Peyer's patch (tissue), 4 donors: Measurements from ENCODE around the gene WHRN. TPM values are rescaled to one million over a fixed set of nuclear protein-coding genes. Genes with fewer than 3 reads are reported as not detected.

Experiments used
- DNase-seq, 3 donors: peaks; one replicate each; pipeline ENCODE4 v3.0.0-alpha.2; 2017 to 2019
- H3K27ac ChIP-seq, 4 donors: fragments of 200-600 bp; sonication (generic); one replicate each; pipeline ENCODE4 v1.5.1; 2016 to 2019
- H3K27me3 ChIP-seq, 2 donors: fragments of 200-600 bp; sonication (generic); one replicate each; pipeline ENCODE4 v1.5.1; 2019
- H3K36me3 ChIP-seq, 3 donors: fragments of 200-600 bp; sonication (generic); one replicate each; pipeline ENCODE4 v1.5.1; 2016 to 2019
- H3K4me1 ChIP-seq, 4 donors: fragments of 200-600 bp; sonication (generic); one replicate each; pipeline ENCODE4 v1.5.1; 2016 to 2019
- H3K4me3 ChIP-seq, 4 donors: fragments of 200-600 bp; sonication (generic); 1 replicate in 3 of 4; 2 replicates in 1 of 4; pipeline ENCODE4 v1.5.1; 2016 to 2019; ENCODE audit warnings: mild to moderate bottlenecking in 1 of 4
- H3K9me3 ChIP-seq, 4 donors: fragments of 200-600 bp; sonication (generic); one replicate each; pipeline ENCODE4 v1.5.1; 2016 to 2019; ENCODE audit warnings: mild to moderate bottlenecking in 1 of 4
- CTCF ChIP-seq, 6 experiments: fragments of 450-650 bp in 4 of 6; fragments of 200-600 bp in 2 of 6; sonication (generic) in 1 of 6; IDR thresholded peaks; one replicate each; pipeline ENCODE4 v1.5.1; 2017 to 2019; ENCODE audit warnings: antibody characterized with exemption in 6 of 6, mild to moderate bottlenecking in 3 of 6, moderate library complexity in 1 of 6
- POLR2A ChIP-seq, 2 donors: fragments of 450-650 bp; IDR thresholded peaks; one replicate each; pipeline ENCODE4 v1.5.1; 2017; ENCODE audit warnings: antibody characterized with exemption in 2 of 2, mild to moderate bottlenecking in 2 of 2, moderate library complexity in 2 of 2
- total RNA-seq, 4 donors: library from RNA; depleted of rRNA; stranded (reverse); fragments of >200 nt; gene quantifications; one replicate each; pipeline ENCODE4 v1.1.0, GENCODE V29; 2016

WHRN gene
- total RNA-seq, 4 donors from 2014 or later, result 10.7 to 35.5 (median 15.3) TPM

GRCh38 chr9:114493521-114494184, 11.6 kb downstream of the WHRN start:
- no peak overlapping the region for H3K27ac ChIP-seq
- H3K9me3 ChIP-seq, result no peaks in the 10 kb centered on the region
- DNase-seq, result no peak
- TF ChIP-seq POLR2A (IDR thresholded peaks at IDR 0.05), result no peak
- TF ChIP-seq CTCF (IDR thresholded peaks at IDR 0.05), result no peak
- H3K4me3 ChIP-seq, result no peak overlapping the region
- no peaks in the 10 kb centered on the region for H3K36me3 ChIP-seq
- no peaks in the 10 kb centered on the region for H3K27me3 ChIP-seq
- H3K4me1 ChIP-seq, result no peaks in the 10 kb centered on the region

- H3K27me3 ChIP-seq, result no peaks in the 10 kb centered on the region
- no peaks in the 10 kb centered on the region for H3K4me1 ChIP-seq
- no peak overlapping the region for H3K4me3 ChIP-seq
- no peak overlapping the region for H3K27ac ChIP-seq
- DNase-seq, result no peak
- H3K9me3 ChIP-seq, result no peaks in the 10 kb centered on the region
- TF ChIP-seq CTCF (IDR thresholded peaks at IDR 0.05), result no peak
- TF ChIP-seq POLR2A (IDR thresholded peaks at IDR 0.05), result no peak
- H3K36me3 ChIP-seq, result no peaks in the 10 kb centered on the region
These were observed 12.3 kb downstream of the WHRN start for GRCh38 chr9:114492991-114493390.

GRCh38 chr9:114491430-114492003, 13.8 kb downstream of the WHRN start:
- no peaks in the 10 kb centered on the region for H3K9me3 ChIP-seq
- no peaks in the 10 kb centered on the region for H3K27me3 ChIP-seq
- no peak overlapping the region for H3K4me3 ChIP-seq
- no peak for DNase-seq
- H3K36me3 ChIP-seq, result no peaks in the 10 kb centered on the region
- H3K27ac ChIP-seq, result no peak overlapping the region
- TF ChIP-seq POLR2A (IDR thresholded peaks at IDR 0.05) (no peak), CTCF (IDR thresholded peaks at IDR 0.05) (no peak)
- H3K4me1 ChIP-seq, result no peaks in the 10 kb centered on the region

GRCh38 chr9:114489928-114490327, 15.3 kb downstream of the WHRN start:
- no peak for TF ChIP-seq POLR2A (IDR thresholded peaks at IDR 0.05)
- Histone ChIP-seq H3K9me3 (no peaks in the 10 kb centered on the region), H3K36me3 (no peaks in the 10 kb centered on the region), H3K27ac (no peak overlapping the region), H3K27me3 (no peaks in the 10 kb centered on the region), H3K4me3 (no peak overlapping the region), H3K4me1 (peaks cover 0 to 6% (median 0%) of the 10 kb centered on the region in 4 donors)
- no peak for DNase-seq

- H3K27me3 ChIP-seq, result no peaks in the 10 kb centered on the region
- H3K36me3 ChIP-seq, result no peaks in the 10 kb centered on the region
- peaks cover 0 to 10% (median 0%) of the 10 kb centered on the region in 4 donors for H3K4me1 ChIP-seq
- no peak overlapping the region for H3K27ac ChIP-seq
- no peak for TF ChIP-seq CTCF (IDR thresholded peaks at IDR 0.05)
- TF ChIP-seq POLR2A (IDR thresholded peaks at IDR 0.05), result no peak
- no peak overlapping the region for H3K4me3 ChIP-seq
- DNase-seq, result no peak
- no peaks in the 10 kb centered on the region for H3K9me3 ChIP-seq
These were observed 16.7 kb downstream of the WHRN start for GRCh38 chr9:114488398-114489129.
